ENCODE results near the gene NMNAT2. TPM values are rescaled to one million over a fixed set of nuclear protein-coding genes. Genes with fewer than 3 reads are reported as not detected.

The NMNAT2 gene
- total and polyA plus RNA-seq, 2 of the 8 experiments (the other 6 are each of a cell fraction or from before 2014, with no cell fraction given), result 6.5 to 20.9 TPM

DNA sequence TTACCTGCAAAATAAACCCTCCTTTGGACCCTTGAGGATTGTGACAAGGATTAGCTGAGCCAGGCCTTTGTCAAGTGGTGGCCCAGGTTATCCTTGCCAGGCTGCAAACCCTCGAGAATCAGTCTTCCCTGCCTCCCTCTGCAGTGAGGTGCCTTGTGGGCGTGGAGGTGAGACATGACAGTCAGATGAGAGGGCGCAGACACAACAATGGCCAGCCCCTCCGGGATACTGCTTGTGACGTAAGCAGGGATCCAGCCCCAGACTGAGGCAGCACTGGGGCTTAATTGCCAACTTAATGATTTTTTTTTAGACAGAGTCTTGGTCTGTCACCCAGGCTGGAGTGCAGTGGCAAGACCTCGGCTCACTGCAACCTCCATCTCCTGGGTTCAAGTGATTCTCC is 127.6 kb downstream of the NMNAT2 start:
- Histone ChIP-seq H2AFZ (ENCODE audit: low read length) (no peak overlapping the region), H3K4ac (replicated peaks; ENCODE audit: insufficient read length, low read depth, low read length) (peak overlapping the region; percentile 44), H3K79me1 (ENCODE audit: low read depth, low read length) (no peaks in the 10 kb centered on the region), H4K8ac (ENCODE audit: extremely low read depth, insufficient read depth, low read length) (no peak overlapping the region), H3K4me1 (replicated peaks in 1 of 4; ENCODE audit: control insufficient read depth in 3 of 4, insufficient read depth in 4 of 4, low read length in 3 of 4) (peaks cover 4 to 21% (median 10%) of the 10 kb centered on the region in 4 experiments), H3K18ac (ENCODE audit: extremely low read depth, low read length) (no peak overlapping the region), H2BK15ac (ENCODE audit: low read length) (no peak overlapping the region), H3K23me2 (ENCODE audit: low read depth, low read length) (no peaks in the 10 kb centered on the region), H3K4me3 (ENCODE audit: extremely low read depth in 1 of 4, insufficient read depth in 2 of 4, low read depth in 3 of 4, low read length in 4 of 4) (no peak overlapping the region), H2BK5ac (ENCODE audit: low read depth, low read length) (peak overlapping the region; percentile 56; the same call in 1 of the 2 replicates), H2BK20ac (ENCODE audit: low read length) (no peak overlapping the region), H3K56ac (replicated peaks; ENCODE audit: insufficient read length, low read depth, low read length) (no peak overlapping the region), H3K36me3 (ENCODE audit: control insufficient read depth in 2 of 4, insufficient read depth in 4 of 4, low read length in 3 of 4) (no peaks in the 10 kb centered on the region), H3K4me2 (ENCODE audit: insufficient read depth in 1 of 2, low read depth in 2 of 2, low read length in 2 of 2) (no peak overlapping the region), H3K14ac (ENCODE audit: insufficient read length) (no peak overlapping the region), H2BK120ac (replicated peaks; ENCODE audit: low read depth, low read length) (no peak overlapping the region), H3K79me2 (ENCODE audit: control insufficient read depth in 1 of 2, insufficient read depth in 2 of 2, low read length in 2 of 2) (no peaks in the 10 kb centered on the region), H3K27ac (ENCODE audit: low read depth, low read length) (no peak overlapping the region), H4K5ac (ENCODE audit: insufficient read length, low read depth, low read length) (no peak overlapping the region), H2BK12ac (ENCODE audit: low read depth, low read length) (peak overlapping the region; percentile 71; the same call in 1 of the 2 replicates), H2AK5ac (ENCODE audit: low read depth, low read length) (no peak overlapping the region), H3K9ac (replicated peaks in 1 of 4; ENCODE audit: extremely low read depth in 1 of 4, low read depth in 3 of 4, low read length in 3 of 4) (no peak overlapping the region), H3K27me3 (replicated peaks in 1 of 4; ENCODE audit: control insufficient read depth in 3 of 4, extremely low read depth in 1 of 4, insufficient read depth in 3 of 4, low read length in 3 of 4) (no peaks in the 10 kb centered on the region), H4K91ac (replicated peaks; ENCODE audit: insufficient read length, low read length) (peak overlapping the region; percentile 22), H3K9me3 (ENCODE audit: insufficient read depth in 2 of 2, low read depth in 1 of 2, low read length in 1 of 2) (no peaks in the 10 kb centered on the region), H3K23ac (ENCODE audit: insufficient read length) (no peak overlapping the region), H4K20me1 (replicated peaks in 1 of 2; ENCODE audit: control insufficient read depth in 1 of 2, insufficient read depth in 2 of 2, low read length in 2 of 2) (no peaks in the 10 kb centered on the region)
- FAIRE-seq (no peak), DNase-seq (ENCODE audit: low read depth in 1 of 2, low spot score in 2 of 2) (no peak)
- WGBS, 2 experiments (ENCODE audit: extremely low coverage in 1 of 2, insufficient coverage in 1 of 2, insufficient read length in 1 of 2, insufficient replicate concordance in 2 of 2, low coverage in 1 of 2, low lambda C conversion rate in 2 of 2, missing lambda C conversion rate in 1 of 2), result 89% methylated on average over 6 of the region's 6 CpGs; no CpG with 5 or more reads in 1 of the 2 experiments
- ChIA-PET CTCF (ENCODE audit: partially characterized antibody) (interaction anchor here (0.9 to 10.2 kb wide), 6 partner anchors 8 to 328 kb away, joined by 3 to 90 read pairs (median 4); no protein-coding TSS in a partner anchor), POLR2A (ENCODE audit: partially characterized antibody) (no interaction called here)
- TF ChIP-seq, protein P1, sequence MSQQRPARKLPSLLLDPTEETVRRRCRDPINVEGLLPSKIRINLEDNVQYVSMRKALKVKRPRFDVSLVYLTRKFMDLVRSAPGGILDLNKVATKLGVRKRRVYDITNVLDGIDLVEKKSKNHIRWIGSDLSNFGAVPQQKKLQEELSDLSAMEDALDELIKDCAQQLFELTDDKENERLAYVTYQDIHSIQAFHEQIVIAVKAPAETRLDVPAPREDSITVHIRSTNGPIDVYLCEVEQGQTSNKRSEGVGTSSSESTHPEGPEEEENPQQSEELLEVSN (IDR thresholded peaks at IDR 0.05), result no peak
- TF ChIP-seq, protein P2, sequence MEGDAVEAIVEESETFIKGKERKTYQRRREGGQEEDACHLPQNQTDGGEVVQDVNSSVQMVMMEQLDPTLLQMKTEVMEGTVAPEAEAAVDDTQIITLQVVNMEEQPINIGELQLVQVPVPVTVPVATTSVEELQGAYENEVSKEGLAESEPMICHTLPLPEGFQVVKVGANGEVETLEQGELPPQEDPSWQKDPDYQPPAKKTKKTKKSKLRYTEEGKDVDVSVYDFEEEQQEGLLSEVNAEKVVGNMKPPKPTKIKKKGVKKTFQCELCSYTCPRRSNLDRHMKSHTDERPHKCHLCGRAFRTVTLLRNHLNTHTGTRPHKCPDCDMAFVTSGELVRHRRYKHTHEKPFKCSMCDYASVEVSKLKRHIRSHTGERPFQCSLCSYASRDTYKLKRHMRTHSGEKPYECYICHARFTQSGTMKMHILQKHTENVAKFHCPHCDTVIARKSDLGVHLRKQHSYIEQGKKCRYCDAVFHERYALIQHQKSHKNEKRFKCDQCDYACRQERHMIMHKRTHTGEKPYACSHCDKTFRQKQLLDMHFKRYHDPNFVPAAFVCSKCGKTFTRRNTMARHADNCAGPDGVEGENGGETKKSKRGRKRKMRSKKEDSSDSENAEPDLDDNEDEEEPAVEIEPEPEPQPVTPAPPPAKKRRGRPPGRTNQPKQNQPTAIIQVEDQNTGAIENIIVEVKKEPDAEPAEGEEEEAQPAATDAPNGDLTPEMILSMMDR (IDR thresholded peaks at IDR 0.05; ENCODE audit: control extremely low read depth in 1 of 3, insufficient read depth in 1 of 3, low read depth in 1 of 3, low read length in 3 of 3), result no peak
- no peak for TF ChIP-seq RNF2 (IDR thresholded peaks at IDR 0.05; ENCODE audit: borderline replicate concordance, low read depth, low read length, missing control alignments, poor library complexity, severe bottlenecking)
- no peak for TF ChIP-seq TCF12 (IDR thresholded peaks at IDR 0.05; ENCODE audit: low read depth, low read length)
- TF ChIP-seq PHF8 (conservative IDR thresholded peaks at IDR 0.05; ENCODE audit: low read depth, low read length), result no peak
